H1 (cell line): ENCODE results near the gene CPT1A. TPM values are rescaled to one million over a fixed set of nuclear protein-coding genes. Genes with fewer than 3 reads are reported as not detected.

ENCODE experiments used
- CTCF ChIA-PET: fragments of 300-600 bp; sonication (Branson Sonifier 250); formaldehyde crosslinking; loops from one replicate; lab custom pipeline; 2021; ENCODE audit not compliant: partially characterized antibody; lab: Charles Lee
- POLR2A ChIA-PET: fragments of 300-600 bp; sonication (Branson Sonifier 250); formaldehyde crosslinking; loops from one replicate; lab custom pipeline; 2021; ENCODE audit warnings: inconsistent platforms; ENCODE audit not compliant: partially characterized antibody; lab: Charles Lee
- DNase-seq, 2 experiments: peaks; one replicate each; pipeline versions ENCODE4 v3.0.0 to v3.0.0-alpha.2; 2010 to 2022; ENCODE audit warnings: low spot score in 2 of 2, low read depth in 1 of 2, mixed read lengths in 1 of 2
- FAIRE-seq: peaks from 2 replicates; lab custom pipeline; 2011; peaks lifted over from hg19 to GRCh38; lab: Jason Lieb, UNC
- H2AFZ ChIP-seq: 2 replicates; pipeline ENCODE4 v1.8.1; 2012; ENCODE audit warnings: low read length, inconsistent platforms
- H2AK5ac ChIP-seq: 2 replicates; pipeline ENCODE4 v1.6.1; 2013; ENCODE audit warnings: low read depth, low read length
- H2BK120ac ChIP-seq: replicated peaks from 2 replicates; pipeline ENCODE3; 2013; ENCODE audit warnings: low read depth, low read length, inconsistent platforms
- H2BK12ac ChIP-seq: 2 replicates; pipeline ENCODE4 v1.6.1; 2013; ENCODE audit warnings: low read depth, low read length
- H2BK15ac ChIP-seq: 2 replicates; pipeline ENCODE4 v1.6.1; 2013; ENCODE audit warnings: low read length
- H2BK20ac ChIP-seq: 2 replicates; pipeline ENCODE4 v1.6.1; 2013; ENCODE audit warnings: low read length
- H2BK5ac ChIP-seq: 2 replicates; pipeline ENCODE4 v1.6.1; 2013; ENCODE audit warnings: low read depth, low read length
- H3K14ac ChIP-seq: 2 replicates; pipeline ENCODE4 v1.6.1; 2013; ENCODE audit warnings: inconsistent platforms; ENCODE audit not compliant: insufficient read length
- H3K18ac ChIP-seq: 2 replicates; pipeline ENCODE4 v1.6.1; 2013; ENCODE audit warnings: low read length; ENCODE audit errors: extremely low read depth
- H3K23ac ChIP-seq: 2 replicates; pipeline ENCODE4 v1.6.1; 2013; ENCODE audit warnings: inconsistent platforms; ENCODE audit not compliant: insufficient read length
- H3K23me2 ChIP-seq: 2 replicates; pipeline ENCODE4 v1.6.1; 2013; ENCODE audit warnings: low read depth, low read length
- H3K27ac ChIP-seq: 2 replicates; pipeline ENCODE4 v1.6.1; 2011; ENCODE audit warnings: low read depth, low read length, inconsistent platforms
- H3K27me3 ChIP-seq, 4 experiments: replicated peaks in 1 of 4; 1 replicate in 1 of 4; 2 replicates in 3 of 4; pipeline versions ENCODE4 v1.6.1 to v1.8.1; 2011 to 2013; ENCODE audit warnings: low read length in 3 of 4, mild to moderate bottlenecking in 3 of 4, inconsistent platforms in 2 of 4, mixed read lengths in 2 of 4, moderate library complexity in 1 of 4; ENCODE audit not compliant: control insufficient read depth in 3 of 4, insufficient read depth in 3 of 4; ENCODE audit errors: extremely low read depth in 1 of 4
- H3K36me3 ChIP-seq, 4 experiments: 2 replicates each; pipeline versions ENCODE4 v1.6.1 to v1.8.1; 2011 to 2013; ENCODE audit warnings: mild to moderate bottlenecking in 4 of 4, low read length in 3 of 4, moderate library complexity in 2 of 4, control low read depth in 1 of 4, inconsistent platforms in 1 of 4; ENCODE audit not compliant: insufficient read depth in 4 of 4, control insufficient read depth in 2 of 4
- H3K4ac ChIP-seq: replicated peaks from 2 replicates; pipeline ENCODE3; 2013; ENCODE audit warnings: low read length, low read depth, mixed read lengths, inconsistent platforms; ENCODE audit not compliant: insufficient read length
- H3K4me1 ChIP-seq, 4 experiments: replicated peaks in 1 of 4; 1 replicate in 1 of 4; 2 replicates in 3 of 4; pipeline versions ENCODE4 v1.6.1 to v1.8.1; 2011 to 2013; ENCODE audit warnings: low read length in 3 of 4, inconsistent platforms in 2 of 4, mixed read lengths in 1 of 4; ENCODE audit not compliant: insufficient read depth in 4 of 4, control insufficient read depth in 3 of 4
- H3K4me2 ChIP-seq, 2 experiments: 2 replicates each; pipeline versions ENCODE4 v1.6.1 to v1.8.1; 2011 to 2013; ENCODE audit warnings: low read depth in 2 of 2, low read length in 2 of 2, control low read depth in 1 of 2, inconsistent platforms in 1 of 2, mild to moderate bottlenecking in 1 of 2; ENCODE audit not compliant: insufficient read depth in 1 of 2
- H3K4me3 ChIP-seq, 4 experiments: fragments of 200-600, 300-600 bp in 1 of 4; sonication (generic), shearing (Covaris generic), sonication (Bioruptor Twin) in 1 of 4; 2 replicates each; pipeline versions ENCODE4 v1.5.1 to v1.8.1; 2011 to 2016; ENCODE audit warnings: low read length in 4 of 4, low read depth in 3 of 4, control low read depth in 2 of 4, inconsistent platforms in 2 of 4, mild to moderate bottlenecking in 2 of 4, mixed read lengths in 1 of 4, moderate library complexity in 1 of 4; ENCODE audit not compliant: insufficient read depth in 2 of 4; ENCODE audit errors: extremely low read depth in 1 of 4
- H3K56ac ChIP-seq: replicated peaks from 2 replicates; pipeline ENCODE3; 2013; ENCODE audit warnings: low read depth, mild to moderate bottlenecking, mixed read lengths, low read length, inconsistent platforms; ENCODE audit not compliant: insufficient read length
- H3K79me1 ChIP-seq: 2 replicates; pipeline ENCODE4 v1.6.1; 2013; ENCODE audit warnings: low read depth, low read length, control low read depth
- H3K79me2 ChIP-seq, 2 experiments: 2 replicates each; pipeline versions ENCODE4 v1.6.1 to v1.8.1; 2012 to 2013; ENCODE audit warnings: low read length in 2 of 2, mild to moderate bottlenecking in 2 of 2, inconsistent platforms in 1 of 2; ENCODE audit not compliant: insufficient read depth in 2 of 2, control insufficient read depth in 1 of 2
- H3K9ac ChIP-seq, 4 experiments: replicated peaks in 1 of 4; 1 replicate in 1 of 4; 2 replicates in 3 of 4; pipeline versions ENCODE4 v1.6.1 to v1.8.1; 2011 to 2013; ENCODE audit warnings: low read depth in 3 of 4, low read length in 3 of 4, control low read depth in 2 of 4, mild to moderate bottlenecking in 2 of 4, moderate library complexity in 2 of 4, inconsistent platforms in 1 of 4; ENCODE audit errors: extremely low read depth in 1 of 4
- H3K9me3 ChIP-seq, 2 experiments: 2 replicates each; pipeline versions ENCODE4 v1.6.1 to v1.8.1; 2012 to 2013; ENCODE audit warnings: mild to moderate bottlenecking in 2 of 2, moderate library complexity in 2 of 2, control low read depth in 1 of 2, inconsistent platforms in 1 of 2, low read depth in 1 of 2, low read length in 1 of 2, mixed read lengths in 1 of 2; ENCODE audit not compliant: insufficient read depth in 2 of 2
- H4K20me1 ChIP-seq, 2 experiments: replicated peaks in 1 of 2; 2 replicates each; pipeline versions ENCODE3 to v1.8.1; 2011 to 2013; ENCODE audit warnings: inconsistent platforms in 2 of 2, low read length in 2 of 2, mild to moderate bottlenecking in 1 of 2; ENCODE audit not compliant: insufficient read depth in 2 of 2, control insufficient read depth in 1 of 2
- H4K5ac ChIP-seq: 2 replicates; pipeline ENCODE4 v1.6.1; 2013; ENCODE audit warnings: low read length, low read depth, mixed read lengths, inconsistent platforms; ENCODE audit not compliant: insufficient read length
- H4K8ac ChIP-seq: 2 replicates; pipeline ENCODE4 v1.8.0; 2013; ENCODE audit warnings: mild to moderate bottlenecking, moderate library complexity, low read length, inconsistent platforms; ENCODE audit not compliant: insufficient read depth; ENCODE audit errors: extremely low read depth
- H4K91ac ChIP-seq: replicated peaks from 2 replicates; pipeline ENCODE3; 2013; ENCODE audit warnings: low read length, mixed read lengths, inconsistent platforms; ENCODE audit not compliant: insufficient read length
- ATF3 ChIP-seq: IDR thresholded peaks from 2 replicates; pipeline ENCODE4 v1.6.1; 2011; ENCODE audit warnings: low read depth, mild to moderate bottlenecking, low read length; ENCODE audit not compliant: insufficient read depth
- BACH1 ChIP-seq: IDR thresholded peaks from 2 replicates; pipeline ENCODE4 v1.6.1; 2012; ENCODE audit warnings: low read length, improper control_type of control experiment
- CHD1 ChIP-seq: IDR thresholded peaks from 2 replicates; pipeline ENCODE4 v1.6.1; 2012; ENCODE audit warnings: low read depth, low read length, improper control_type of control experiment
- CREB1 ChIP-seq: IDR thresholded peaks from 2 replicates; pipeline ENCODE4 v1.6.1; 2012; ENCODE audit warnings: inconsistent platforms
- FOSL1 ChIP-seq: IDR thresholded peaks from 2 replicates; pipeline ENCODE4 v1.6.1; 2011; ENCODE audit warnings: mild to moderate bottlenecking, low read depth, low read length, moderate library complexity; ENCODE audit not compliant: insufficient read depth
- MAX ChIP-seq: IDR thresholded peaks from 2 replicates; pipeline ENCODE4 v1.6.1; 2012; ENCODE audit warnings: inconsistent platforms
- NANOG ChIP-seq: IDR thresholded peaks from 2 replicates; pipeline ENCODE4 v1.6.1; 2011; ENCODE audit warnings: low read length, low read depth, mild to moderate bottlenecking, inconsistent platforms; ENCODE audit not compliant: insufficient read depth, poor library complexity, severe bottlenecking
- POLR2A ChIP-seq, 2 experiments: IDR thresholded peaks; 1 replicate in 1 of 2; 2 replicates in 1 of 2; pipeline ENCODE4 v1.6.1; 2011; ENCODE audit warnings: low read depth in 2 of 2, low read length in 2 of 2, mild to moderate bottlenecking in 2 of 2; ENCODE audit errors: control extremely low read depth in 1 of 2
- TAF7 ChIP-seq: optimal IDR thresholded peaks from 2 replicates; pipeline ENCODE3; 2011; ENCODE audit warnings: low read depth, mild to moderate bottlenecking, inconsistent platforms, low read length, moderate library complexity, borderline replicate concordance
- USF2 ChIP-seq: IDR thresholded peaks from 2 replicates; pipeline ENCODE4 v1.6.1; 2011; ENCODE audit warnings: low read length, improper control_type of control experiment
- WGBS, 2 experiments: shearing (Covaris generic) in 1 of 2; methylation state at CpG; one replicate each; pipeline versions ENCODE4 v1.1.6 to v1.1.7; 2013 to 2015; ENCODE audit warnings: low lambda C conversion rate in 2 of 2, mixed read lengths in 2 of 2, inconsistent platforms in 1 of 2, low coverage in 1 of 2, missing lambda C conversion rate in 1 of 2; ENCODE audit not compliant: insufficient replicate concordance in 2 of 2, insufficient coverage in 1 of 2, insufficient read length in 1 of 2; ENCODE audit errors: extremely low coverage in 1 of 2, missing lambda C conversion rate in 1 of 2; 5-methylcytosine and 5-hydroxymethylcytosine counted together
- polyA plus RNA-seq, 7 experiments: library from polyadenylated mRNA; depleted of rRNA in 3 of 7; stranded (reverse) in 5 of 7; unstranded in 2 of 7; fragments of >200 nt in 5 of 7; fragments of 200-250 nt in 2 of 7; gene quantifications; 1 replicate in 5 of 7; 2 replicates in 1 of 7; 4 replicates in 1 of 7; pipeline versions ENCODE4 v1.2.1 to v1.2.3, GENCODE V29; 2011 to 2013; ENCODE audit warnings: missing spikeins in 2 of 7, mixed read lengths in 2 of 7
- total RNA-seq: library from RNA; stranded (reverse); fragmentation: NEBNext Ultra II Directional; extraction: Animal tissue kit (Norgen Biotek cat#: 25700); gene quantifications from 2 replicates; pipeline ENCODE4 v1.2.1, GENCODE V29; 2021

Gene CPT1A
- total and polyA plus RNA-seq, 2 of the 8 experiments (the other 6 are each of a cell fraction or from before 2014, with no cell fraction given), result 2.9 to 12.2 TPM

GRCh38 chr11:68852628-68853027 is 10.9 kb upstream of the CPT1A start:
- Histone ChIP-seq H4K8ac (no peak overlapping the region), H3K9me3 (no peaks in the 10 kb centered on the region), H3K79me1 (no peaks in the 10 kb centered on the region), H3K4me2 (no peak overlapping the region), H3K23me2 (peaks cover 11% of the 10 kb centered on the region; the same call in 1 of the 2 replicates), H2AK5ac (no peak overlapping the region), H4K5ac (no peak overlapping the region), H3K56ac (no peak overlapping the region), H3K18ac (no peak overlapping the region), H2BK5ac (no peak overlapping the region), H3K36me3 (no peaks in the 10 kb centered on the region), H2AFZ (no peak overlapping the region), H3K14ac (no peak overlapping the region), H3K27ac (no peak overlapping the region), H3K9ac (no peak overlapping the region), H3K79me2 (no peaks in the 10 kb centered on the region), H2BK120ac (no peak overlapping the region), H3K4me3 (no peak overlapping the region), H3K4ac (no peak overlapping the region), H4K20me1 (no peaks in the 10 kb centered on the region), H2BK12ac (no peak overlapping the region), H3K23ac (no peak overlapping the region), H4K91ac (no peak overlapping the region), H3K27me3 (peaks cover 5 to 27% (median 14%) of the 10 kb centered on the region in 4 experiments; a peak in 6 of 7 replicates), H2BK15ac (no peak overlapping the region), H3K4me1 (peaks cover 0 to 6% (median 1%) of the 10 kb centered on the region in 4 experiments; a peak in 3 of 7 replicates), H2BK20ac (no peak overlapping the region)
- WGBS, 2 experiments, result 89% methylated on average over 8 of the region's 8 CpGs; no CpG with 5 or more reads in 1 of the 2 experiments
- DNase-seq (no peak), FAIRE-seq (no peak)
- ChIA-PET CTCF (interaction anchor here (1.3 to 1.7 kb wide), 2 partner anchors 8 to 37 kb away, joined by 3 to 6 read pairs; no protein-coding TSS in a partner anchor), POLR2A (interaction anchor here (0.9 to 3.2 kb wide), 2 partner anchors 8 to 213 kb away, joined by 3 to 10 read pairs; no protein-coding TSS in a partner anchor)
- no peak for TF ChIP-seq CHD1
- no peak for TF ChIP-seq TAF7
- TF ChIP-seq USF2, result no peak
- TF ChIP-seq BACH1, result no peak
- no peak for TF ChIP-seq CREB1
- no peak for TF ChIP-seq POLR2A (IDR thresholded peaks at IDR 0.05; ENCODE audit: control extremely low read depth in 1 of 2, low read depth in 2 of 2, low read length in 2 of 2)
- no peak for TF ChIP-seq FOSL1
- TF ChIP-seq NANOG, result no peak
- TF ChIP-seq ATF3, result no peak
- TF ChIP-seq MAX, result no peak
